ENCODE results near the gene MOSMO.
A peak's percentile ranks its signal among the peaks of the same experiment; 100 is the strongest.
"Not testable (repeated sequence)": the region's sequence is repeated elsewhere in the genome, so short reads cannot be mapped to it uniquely, and the experiment has no call there.

Gene MOSMO

GRCh38 chr16:22007509-22008214 lies at the start of gene MOSMO:
Gene MOSMO (plus strand): TSS chr16:22008111. CDS start chr16:22008302, 191 bp downstream.
- peak; percentile 34 for DNase-seq

GRCh38 chr16:21959050-21959449 lies 48.9 kb upstream of the MOSMO start:
- no peak for DNase-seq

GRCh38 chr16:21962475-21962874 lies 45.4 kb upstream of the MOSMO start:
- no peak for DNase-seq

GRCh38 chr16:21963887-21964286 lies 44.0 kb upstream of the MOSMO start:
- DNase-seq = no peak

GRCh38 chr16:21964353-21964752 lies 43.6 kb upstream of the MOSMO start:
- DNase-seq = no peak

GRCh38 chr16:21971856-21972255 lies 36.1 kb upstream of the MOSMO start:
- no peak for DNase-seq

- no peak for DNase-seq
Observed at GRCh38 chr16:21973945-21974344, 34.0 kb upstream of the MOSMO start.

- no peak for DNase-seq
Observed at GRCh38 chr16:21980032-21980431, 27.9 kb upstream of the MOSMO start.

- DNase-seq = no peak
Observed at GRCh38 chr16:21982108-21982507, 25.8 kb upstream of the MOSMO start.

GRCh38 chr16:21984062-21984461 lies 23.8 kb upstream of the MOSMO start:
- DNase-seq = no peak

GRCh38 chr16:21985524-21985923 lies 22.4 kb upstream of the MOSMO start:
- no peak for DNase-seq

GRCh38 chr16:21986692-21987246 lies 21.1 kb upstream of the MOSMO start:
- no peak for DNase-seq

- DNase-seq = no peak
Observed at GRCh38 chr16:21987498-21987897, 20.4 kb upstream of the MOSMO start.

GRCh38 chr16:21989133-21989532 lies 18.8 kb upstream of the MOSMO start:
- DNase-seq = no peak

GRCh38 chr16:21989751-21990150 lies 18.2 kb upstream of the MOSMO start:
- DNase-seq = peak; percentile 27

- peak; percentile 10 for DNase-seq
Observed at GRCh38 chr16:21990381-21990944, 17.4 kb upstream of the MOSMO start.

GRCh38 chr16:21991621-21992020 lies 16.3 kb upstream of the MOSMO start:
- DNase-seq = no peak

GRCh38 chr16:21994856-21995465 lies 12.9 kb upstream of the MOSMO start:
- DNase-seq = no peak

- DNase-seq = no peak
Observed at GRCh38 chr16:21996923-21997696, 10.8 kb upstream of the MOSMO start.

- no peak for DNase-seq
Observed at GRCh38 chr16:21997697-21998480, 10.0 kb upstream of the MOSMO start.

GRCh38 chr16:22001591-22001990 lies 6.3 kb upstream of the MOSMO start:
- DNase-seq = no peak

- not testable (repeated sequence) for DNase-seq
Observed at GRCh38 chr16:22002047-22002446, 5.9 kb upstream of the MOSMO start.
